Osteocyte (in vitro differentiated cells): ENCODE data around the gene BLOC1S1. TPM values are rescaled to one million over a fixed set of nuclear protein-coding genes. Genes with fewer than 3 reads are reported as not detected.

Experiments
- DNase-seq: peaks from one replicate; pipeline ENCODE4 v3.0.0; 2021; ENCODE audit warnings: mixed read lengths; ENCODE audit not compliant: unreplicated experiment; ENCODE audit errors: extremely low spot score
- H3K27ac Mint-ChIP-seq: one replicate; pipeline ENCODE4 v1.8.0; 2021; ENCODE audit warnings: mild to moderate bottlenecking, mixed read lengths; ENCODE audit not compliant: unreplicated experiment
- H3K27me3 Mint-ChIP-seq: one replicate; pipeline ENCODE4 v1.8.0; 2021; ENCODE audit warnings: mixed read lengths; ENCODE audit not compliant: unreplicated experiment
- H3K36me3 Mint-ChIP-seq: one replicate; pipeline ENCODE4 v1.8.0; 2021; ENCODE audit warnings: mixed read lengths; ENCODE audit not compliant: unreplicated experiment
- H3K4me1 Mint-ChIP-seq: one replicate; pipeline ENCODE4 v1.8.0; 2021; ENCODE audit warnings: mixed read lengths; ENCODE audit not compliant: unreplicated experiment
- H3K4me3 Mint-ChIP-seq: one replicate; pipeline ENCODE4 v1.8.0; 2021; ENCODE audit warnings: mild to moderate bottlenecking, moderate library complexity, mixed read lengths; ENCODE audit not compliant: unreplicated experiment
- H3K9me3 Mint-ChIP-seq: one replicate; pipeline ENCODE4 v1.8.0; 2021; ENCODE audit warnings: mixed read lengths; ENCODE audit not compliant: unreplicated experiment
- CTCF ChIP-seq: fragments of 200-600 bp; sonication (generic); IDR thresholded peaks from 2 replicates; pipeline ENCODE4 v1.5.0; 2021; ENCODE audit warnings: antibody characterized with exemption, mild to moderate bottlenecking, moderate library complexity
- total RNA-seq: library from RNA; stranded (reverse); gene quantifications from 2 replicates; pipeline ENCODE4 v1.2.1, GENCODE V29; 2021

The BLOC1S1 gene
- total RNA-seq, 1 donor from 2014 or later, result 103 TPM

DNA sequence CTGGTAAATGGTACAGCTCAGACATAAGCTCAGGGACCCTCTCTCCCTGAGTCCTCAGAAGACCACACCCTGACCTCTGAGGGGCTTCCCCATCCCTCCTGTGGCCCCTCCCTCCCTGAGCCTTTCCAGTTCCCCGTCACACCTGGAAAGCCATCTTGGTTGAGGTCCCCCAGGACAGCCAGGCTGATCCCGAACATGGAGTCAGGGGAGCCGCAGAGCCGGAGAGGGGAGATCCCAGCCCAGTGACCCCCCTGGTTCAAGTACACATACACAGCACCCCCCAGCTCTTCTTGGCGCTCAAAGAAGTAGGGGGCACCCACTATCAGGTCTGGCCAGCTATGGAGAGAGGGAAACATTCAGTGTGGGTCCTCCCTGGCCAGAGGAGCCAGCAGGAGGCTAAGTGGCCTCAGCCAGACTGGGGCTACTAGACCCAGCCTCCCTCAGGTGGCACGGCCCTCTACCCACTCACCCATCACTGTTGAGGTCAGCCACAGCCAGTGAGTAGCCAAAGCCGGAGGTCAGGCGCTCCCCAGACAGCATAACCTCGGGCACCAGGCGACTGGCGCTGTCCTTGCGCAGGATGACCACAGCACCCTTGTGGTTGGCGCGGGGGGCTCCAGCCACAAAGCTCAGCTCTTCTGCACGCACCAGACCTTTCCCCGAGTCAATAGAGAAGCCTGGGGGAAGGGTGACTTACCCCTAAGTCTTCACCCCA, 17.4 kb upstream of the BLOC1S1 start:
- TF ChIP-seq CTCF, result no peak
- Mint-ChIP-seq H3K27me3 (no peaks in the 10 kb centered on the region), H3K36me3 (no peaks in the 10 kb centered on the region), H3K4me1 (no peaks in the 10 kb centered on the region), H3K4me3 (no peak overlapping the region), H3K9me3 (no peaks in the 10 kb centered on the region), H3K27ac (no peak overlapping the region)
- DNase-seq, result no peak

GRCh38 chr12:55698965-55699364, 16.9 kb upstream of the BLOC1S1 start:
- no peak for DNase-seq
- Mint-ChIP-seq H3K4me1 (no peaks in the 10 kb centered on the region), H3K4me3 (no peak overlapping the region), H3K36me3 (no peaks in the 10 kb centered on the region), H3K27me3 (no peaks in the 10 kb centered on the region), H3K27ac (no peak overlapping the region), H3K9me3 (no peaks in the 10 kb centered on the region)
- TF ChIP-seq CTCF, result no peak

DNA sequence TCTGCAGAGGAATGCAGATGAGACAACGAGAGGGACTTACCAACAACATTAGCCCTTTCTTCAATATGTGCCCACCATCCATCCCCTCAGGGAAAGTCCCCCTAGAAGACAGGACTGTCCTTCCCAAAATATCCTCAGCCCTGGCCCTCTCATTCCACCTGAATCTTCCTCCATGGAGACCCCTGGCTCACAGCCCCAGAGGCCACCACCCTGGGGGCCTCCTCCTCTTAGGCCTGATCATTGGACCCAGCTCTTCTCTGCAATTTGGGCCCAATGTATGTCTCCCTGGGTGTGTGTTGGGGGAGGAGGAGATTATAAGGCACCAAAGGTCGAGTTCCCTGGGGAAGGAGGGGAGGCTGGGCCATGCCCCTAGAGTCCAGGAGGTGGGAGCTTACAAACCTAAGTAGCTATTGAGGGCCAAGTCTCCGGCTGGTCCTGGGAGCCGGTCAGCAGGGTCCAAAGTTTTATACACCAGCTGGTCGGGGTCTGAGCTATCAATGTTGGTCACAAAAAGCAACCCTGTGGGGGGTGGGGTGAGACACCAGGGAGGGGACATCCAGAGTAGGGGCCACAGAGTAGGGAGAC, 16.3 kb upstream of the BLOC1S1 start:
- Mint-ChIP-seq H3K4me1 (peaks cover 1% of the 10 kb centered on the region), H3K9me3 (no peaks in the 10 kb centered on the region), H3K27me3 (peaks cover 2% of the 10 kb centered on the region), H3K4me3 (no peak overlapping the region), H3K27ac (no peak overlapping the region), H3K36me3 (no peaks in the 10 kb centered on the region)
- no peak for TF ChIP-seq CTCF
- no peak for DNase-seq

- TF ChIP-seq CTCF, result no peak
- no peak overlapping the region for H3K27ac Mint-ChIP-seq
Measured at GRCh38 chr12:55700255-55701018, 15.4 kb upstream of the BLOC1S1 start.

DNA sequence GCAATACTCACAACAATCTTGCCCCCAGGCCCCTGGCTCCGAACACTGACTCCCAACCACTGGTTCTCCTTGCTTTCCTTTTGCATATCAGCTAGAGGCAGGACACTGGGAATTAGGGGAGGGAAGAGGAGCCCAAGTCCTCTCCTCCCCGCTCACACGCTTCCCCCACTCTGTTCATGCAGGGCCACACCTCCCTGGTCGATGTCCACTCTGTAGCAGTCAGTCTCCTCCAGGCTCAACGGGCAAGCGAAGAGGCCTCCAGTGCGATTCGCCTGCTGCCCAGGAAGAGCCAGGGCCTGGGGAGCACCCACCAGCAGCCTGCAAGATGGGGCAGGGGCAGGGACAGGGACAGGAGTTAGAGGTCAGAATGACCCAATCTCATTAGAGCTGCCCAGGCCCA, 13.0 kb upstream of the BLOC1S1 start:
- no peak overlapping the region for H3K27ac Mint-ChIP-seq
- H3K27me3 Mint-ChIP-seq, result peaks cover 11% of the 10 kb centered on the region

More at GRCh38 chr12:55700255-55701018, 15.4 kb upstream of the BLOC1S1 start:
- Mint-ChIP-seq H3K36me3 (no peaks in the 10 kb centered on the region), H3K4me1 (peaks cover 1% of the 10 kb centered on the region), H3K27me3 (peaks cover 2% of the 10 kb centered on the region), H3K9me3 (no peaks in the 10 kb centered on the region), H3K4me3 (no peak overlapping the region)
- no peak for DNase-seq

More for the DNA sequence above, 13.0 kb upstream of the BLOC1S1 start:
- Mint-ChIP-seq H3K4me3 (no peak overlapping the region), H3K9me3 (no peaks in the 10 kb centered on the region), H3K4me1 (peaks cover 10% of the 10 kb centered on the region), H3K36me3 (peaks cover 3% of the 10 kb centered on the region)
- no peak for TF ChIP-seq CTCF
- DNase-seq, result no peak
